Gastrocnemius medialis (tissue), 4 donors: Measurements from ENCODE around the gene FAM193B.

Experiments
- POLR2A ChIP-seq, 2 donors: fragments of 450-650 bp; IDR thresholded peaks; one replicate each; pipeline ENCODE4 v1.6.1; 2017; ENCODE audit warnings: antibody characterized with exemption in 2 of 2, mild to moderate bottlenecking in 2 of 2, moderate library complexity in 2 of 2
- TF ChIP-seq, protein P1 (sequence below), 5 experiments: fragments of 450-650 bp in 3 of 5; fragments of 200-600 bp in 2 of 5; sonication (generic) in 2 of 5; IDR thresholded peaks in 4 of 5; conservative IDR thresholded peaks in 1 of 5; 1 replicate in 4 of 5; 2 replicates in 1 of 5; pipeline ENCODE4 v1.5.1; 2016 to 2019; ENCODE audit warnings: antibody characterized with exemption in 5 of 5, mild to moderate bottlenecking in 3 of 5, moderate library complexity in 3 of 5

DNA sequence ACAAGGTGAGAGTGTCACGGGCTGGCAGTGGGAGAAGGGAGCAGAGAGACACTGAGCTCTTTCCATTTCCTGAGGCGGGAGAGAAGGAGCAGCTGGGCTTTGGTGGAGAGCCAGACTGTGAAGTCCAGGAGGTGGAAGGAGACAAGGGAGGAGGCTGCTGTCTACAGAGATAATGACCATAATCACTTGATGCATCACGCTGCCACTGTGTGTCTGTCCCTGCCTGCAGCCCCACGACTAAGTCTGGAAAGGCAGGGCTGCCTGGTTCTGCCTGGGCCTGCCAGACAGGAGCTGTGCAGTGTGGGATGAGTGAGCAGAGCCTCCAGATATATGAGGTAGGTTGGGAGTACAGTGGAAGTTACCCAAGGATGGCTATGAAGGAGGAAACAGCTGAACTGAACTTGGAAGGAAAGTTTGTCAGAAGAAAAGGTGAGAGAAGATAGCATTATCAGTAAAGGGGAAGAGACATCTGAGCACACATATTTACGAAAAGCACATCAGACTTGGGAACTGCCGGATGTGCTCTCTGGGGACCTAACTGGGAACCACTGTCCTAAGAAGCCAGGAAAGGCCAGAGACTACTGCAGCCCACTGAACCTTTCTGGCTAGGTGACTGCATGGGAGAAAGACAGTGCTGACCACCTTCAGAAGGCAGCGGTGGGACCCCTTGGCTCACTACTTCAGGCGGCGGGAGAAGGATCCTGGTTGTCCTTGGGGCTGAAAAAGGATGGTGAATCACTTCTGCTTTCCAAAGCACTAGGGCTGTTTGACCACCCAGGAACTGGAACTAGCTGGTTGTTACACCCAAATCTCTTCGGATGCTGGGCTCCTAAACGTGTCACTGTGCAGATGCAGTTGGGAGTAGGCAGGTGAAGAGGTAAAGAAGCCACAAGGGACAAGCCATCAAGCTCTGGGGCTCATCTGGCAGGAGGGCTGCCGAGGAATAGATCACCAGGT, 24.8 kb downstream of the FAM193B start:
- TF ChIP-seq, protein P1, sequence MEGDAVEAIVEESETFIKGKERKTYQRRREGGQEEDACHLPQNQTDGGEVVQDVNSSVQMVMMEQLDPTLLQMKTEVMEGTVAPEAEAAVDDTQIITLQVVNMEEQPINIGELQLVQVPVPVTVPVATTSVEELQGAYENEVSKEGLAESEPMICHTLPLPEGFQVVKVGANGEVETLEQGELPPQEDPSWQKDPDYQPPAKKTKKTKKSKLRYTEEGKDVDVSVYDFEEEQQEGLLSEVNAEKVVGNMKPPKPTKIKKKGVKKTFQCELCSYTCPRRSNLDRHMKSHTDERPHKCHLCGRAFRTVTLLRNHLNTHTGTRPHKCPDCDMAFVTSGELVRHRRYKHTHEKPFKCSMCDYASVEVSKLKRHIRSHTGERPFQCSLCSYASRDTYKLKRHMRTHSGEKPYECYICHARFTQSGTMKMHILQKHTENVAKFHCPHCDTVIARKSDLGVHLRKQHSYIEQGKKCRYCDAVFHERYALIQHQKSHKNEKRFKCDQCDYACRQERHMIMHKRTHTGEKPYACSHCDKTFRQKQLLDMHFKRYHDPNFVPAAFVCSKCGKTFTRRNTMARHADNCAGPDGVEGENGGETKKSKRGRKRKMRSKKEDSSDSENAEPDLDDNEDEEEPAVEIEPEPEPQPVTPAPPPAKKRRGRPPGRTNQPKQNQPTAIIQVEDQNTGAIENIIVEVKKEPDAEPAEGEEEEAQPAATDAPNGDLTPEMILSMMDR (IDR thresholded peaks at IDR 0.05 in 4 of 5, conservative IDR thresholded peaks at IDR 0.05 in 1 of 5), result no peak
- no peak for TF ChIP-seq POLR2A (IDR thresholded peaks at IDR 0.05)
